ENCODE results near the gene HOXB5.

The HOXB5 gene

GRCh38 chr17:48631693-48632578, 38.4 kb upstream of the HOXB5 start:
- DNase-seq (ENCODE audit: low read depth) = no peak
- H3K4me3 ChIP-seq (ENCODE audit: low read depth, low read length) = no peak overlapping the region
- TF ChIP-seq CTCF (conservative IDR thresholded peaks at IDR 0.05; ENCODE audit: low read depth, low read length) = no peak

- no peak for DNase-seq (ENCODE audit: low read depth)
- H3K4me3 ChIP-seq (ENCODE audit: low read depth, low read length) = no peak overlapping the region
Measured at GRCh38 chr17:48630925-48631692, 37.5 kb upstream of the HOXB5 start.

GRCh38 chr17:48630009-48630924, 36.7 kb upstream of the HOXB5 start:
- no peak for DNase-seq (ENCODE audit: low read depth)
- no peak overlapping the region for H3K4me3 ChIP-seq (ENCODE audit: low read depth, low read length)
- no peak for TF ChIP-seq CTCF (conservative IDR thresholded peaks at IDR 0.05; ENCODE audit: low read depth, low read length)

More at GRCh38 chr17:48630925-48631692, 37.5 kb upstream of the HOXB5 start:
- no peak for TF ChIP-seq CTCF (conservative IDR thresholded peaks at IDR 0.05; ENCODE audit: low read depth, low read length)

GRCh38 chr17:48629411-48629759, 35.8 kb upstream of the HOXB5 start:
- DNase-seq (ENCODE audit: low read depth) = no peak
- H3K4me3 ChIP-seq (ENCODE audit: low read depth, low read length) = no peak overlapping the region
- no peak for TF ChIP-seq CTCF (conservative IDR thresholded peaks at IDR 0.05; ENCODE audit: low read depth, low read length)

GRCh38 chr17:48628649-48629410, 35.3 kb upstream of the HOXB5 start:
- H3K4me3 ChIP-seq (ENCODE audit: low read depth, low read length) = no peak overlapping the region
- no peak for TF ChIP-seq CTCF (conservative IDR thresholded peaks at IDR 0.05; ENCODE audit: low read depth, low read length)
- DNase-seq (ENCODE audit: low read depth) = no peak

All from choroid plexus epithelial cell (primary cell).